NCI-H1048 (cell line): ENCODE data around the gene EML4.
A peak's percentile ranks its signal among the peaks of the same experiment; 100 is the strongest.

Experiments
- DNase-seq: peaks from one replicate; lab custom pipeline; 2025; lab: John Stamatoyannopoulos, UW

Gene EML4

GRCh38 chr2:42225573-42225972, 56.4 kb downstream of the EML4 start:
- DNase-seq: no peak

- no peak for DNase-seq
Observed at GRCh38 chr2:42227491-42227890, 58.3 kb downstream of the EML4 start.

GRCh38 chr2:42228101-42228500, 58.9 kb downstream of the EML4 start:
- DNase-seq: no peak

DNA sequence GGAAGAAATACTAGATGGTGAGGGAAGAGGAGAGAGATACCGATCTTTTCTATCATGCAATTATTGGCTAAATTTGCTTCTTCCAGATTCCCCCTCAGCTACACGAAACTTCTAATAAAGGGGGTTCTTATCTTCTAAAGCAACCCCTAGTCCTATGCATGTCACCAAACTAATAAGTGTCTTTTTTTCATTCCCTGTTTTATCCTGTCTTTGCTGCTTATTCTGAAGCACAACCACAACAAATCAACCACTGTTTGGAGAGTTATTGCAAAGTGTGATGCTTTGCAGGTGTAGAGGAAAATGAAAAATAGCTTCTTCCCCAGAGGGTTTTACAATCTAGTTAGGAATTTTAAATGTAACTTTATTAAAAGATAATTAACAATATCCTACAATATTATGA, 60.8 kb downstream of the EML4 start:
- no peak for DNase-seq

DNA sequence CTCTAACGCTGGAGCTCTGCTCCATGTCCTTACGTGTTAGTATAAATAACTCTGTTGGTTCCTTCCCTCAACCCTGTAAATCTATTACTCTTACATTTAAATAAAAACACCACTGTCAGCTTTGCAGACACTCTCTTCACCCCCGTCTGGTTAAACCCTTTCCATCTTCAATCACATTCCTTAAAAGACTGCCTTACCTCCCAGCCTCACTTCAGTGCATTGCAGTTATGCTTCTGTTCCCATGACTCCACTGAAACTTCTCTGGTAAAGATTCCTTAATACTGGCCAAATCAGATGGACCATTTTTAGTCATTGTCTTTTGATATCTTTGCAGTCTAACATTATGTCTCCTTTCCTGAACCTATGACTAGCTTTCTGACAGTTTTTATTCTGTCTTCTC, 61.7 kb downstream of the EML4 start:
- no peak for DNase-seq

- no peak for DNase-seq
Observed at GRCh38 chr2:42232024-42232423, 62.9 kb downstream of the EML4 start.

GRCh38 chr2:42233976-42234441, 64.9 kb downstream of the EML4 start:
- peak; percentile 25 for DNase-seq

DNA sequence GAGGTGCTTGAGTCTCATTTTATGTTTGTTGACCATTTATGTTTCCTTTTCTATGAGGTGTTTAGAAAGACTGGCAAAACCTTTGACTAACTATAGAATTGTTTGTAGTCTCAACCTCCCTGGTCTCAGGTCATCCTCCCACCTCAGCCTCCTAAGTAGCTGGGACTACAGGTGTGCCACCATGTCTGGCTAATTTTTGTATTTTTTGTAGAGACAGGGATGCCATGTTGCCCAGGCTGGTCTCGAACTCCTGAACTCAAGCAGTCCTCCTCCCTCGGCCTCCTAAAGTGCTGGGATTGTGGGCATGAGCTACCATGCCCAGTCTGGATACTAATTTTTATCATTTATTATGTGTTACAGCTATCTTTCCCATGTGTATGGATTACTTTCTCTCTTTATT, 67.8 kb downstream of the EML4 start:
- no peak for DNase-seq

- no peak for DNase-seq
Observed at GRCh38 chr2:42238644-42239288, 69.6 kb downstream of the EML4 start.

GRCh38 chr2:42239289-42239661, 70.1 kb downstream of the EML4 start:
- DNase-seq: no peak

DNA sequence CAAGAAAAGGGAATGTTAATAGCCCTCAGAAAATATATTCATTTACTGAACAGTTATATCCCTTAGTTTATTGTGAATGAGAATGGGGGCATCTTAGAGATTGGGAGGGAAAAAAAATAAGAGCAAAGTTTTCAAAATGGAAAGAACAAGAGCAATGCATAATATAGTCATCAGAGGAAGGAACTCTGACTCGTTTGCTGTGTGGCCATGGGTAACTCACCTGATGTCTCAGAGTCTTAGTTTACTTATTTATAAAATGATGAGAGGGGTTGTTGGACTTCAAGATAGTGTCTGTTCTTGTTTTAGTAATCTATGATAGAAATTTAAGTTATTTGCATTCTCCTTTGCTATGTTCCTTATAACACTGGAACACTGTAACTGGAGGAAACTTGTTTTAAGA, 70.7 kb downstream of the EML4 start:
- no peak for DNase-seq

GRCh38 chr2:42241517-42241916, 72.4 kb downstream of the EML4 start:
- no peak for DNase-seq

- DNase-seq: no peak
Observed at GRCh38 chr2:42243297-42243696, 74.1 kb downstream of the EML4 start.

DNA sequence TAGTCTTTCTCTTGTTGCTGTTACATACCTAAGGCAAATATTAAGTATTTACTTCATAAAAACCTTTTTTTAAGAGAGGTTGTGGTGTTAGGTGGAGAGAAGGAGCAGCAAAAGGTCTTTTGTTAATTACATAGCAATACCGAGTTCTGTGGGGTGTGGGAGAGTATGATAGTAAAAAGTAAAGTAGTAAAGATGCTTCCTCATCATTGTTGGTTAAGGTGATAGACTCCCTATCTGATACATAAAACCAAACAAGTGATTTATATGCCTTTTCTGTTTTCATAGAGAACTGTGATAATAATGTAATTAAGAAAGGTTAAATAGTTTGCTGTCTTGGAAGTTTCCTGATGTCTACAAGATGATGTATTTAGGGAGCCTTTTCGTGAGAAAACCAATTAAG, 75.4 kb downstream of the EML4 start:
- DNase-seq: no peak

- no peak for DNase-seq
Observed at GRCh38 chr2:42245396-42245795, 76.2 kb downstream of the EML4 start.

DNA sequence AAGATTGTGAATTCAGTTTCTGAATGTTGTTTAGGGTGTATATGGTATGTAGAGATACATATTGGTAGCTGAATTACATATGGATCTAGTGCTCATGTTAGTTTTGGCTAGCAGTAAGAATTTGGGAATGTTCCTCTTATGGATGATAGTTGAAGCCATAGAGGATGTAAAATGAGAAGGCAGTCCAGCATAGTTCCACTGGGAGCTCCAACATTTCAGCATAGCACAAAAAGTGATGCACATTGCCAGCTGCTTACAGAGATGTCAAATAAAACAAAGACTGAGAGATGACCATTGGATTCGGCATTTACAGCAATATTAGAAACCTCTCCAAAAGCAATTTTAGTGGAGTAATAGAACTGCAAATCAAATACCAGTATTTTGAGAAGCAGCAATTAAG, 77.4 kb downstream of the EML4 start:
- DNase-seq: no peak

GRCh38 chr2:42248846-42249245, 79.7 kb downstream of the EML4 start:
- DNase-seq: no peak

DNA sequence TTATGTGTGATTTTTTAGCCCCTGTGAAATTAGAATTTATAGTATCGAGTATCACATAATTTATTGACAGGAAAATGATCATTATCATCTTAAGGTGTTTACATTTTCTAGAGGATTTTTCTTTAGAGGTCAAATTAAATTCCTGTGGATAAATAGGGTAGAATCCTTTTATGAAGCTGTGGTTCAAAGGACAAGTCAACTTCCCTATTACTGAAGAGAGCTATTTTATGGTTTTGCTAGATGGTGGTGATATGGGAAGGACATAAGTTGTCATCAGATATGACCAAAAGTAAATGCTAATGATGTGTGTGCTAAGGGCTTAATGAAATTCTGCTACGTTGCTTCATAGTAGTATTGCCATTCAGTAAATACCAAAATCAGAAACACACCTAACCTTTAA, 80.1 kb downstream of the EML4 start:
- no peak for DNase-seq

GRCh38 chr2:42249887-42250286, 80.7 kb downstream of the EML4 start:
- no peak for DNase-seq

- no peak for DNase-seq
Observed at GRCh38 chr2:42250925-42251324, 81.8 kb downstream of the EML4 start.

GRCh38 chr2:42252464-42252863, 83.3 kb downstream of the EML4 start:
- no peak for DNase-seq

DNA sequence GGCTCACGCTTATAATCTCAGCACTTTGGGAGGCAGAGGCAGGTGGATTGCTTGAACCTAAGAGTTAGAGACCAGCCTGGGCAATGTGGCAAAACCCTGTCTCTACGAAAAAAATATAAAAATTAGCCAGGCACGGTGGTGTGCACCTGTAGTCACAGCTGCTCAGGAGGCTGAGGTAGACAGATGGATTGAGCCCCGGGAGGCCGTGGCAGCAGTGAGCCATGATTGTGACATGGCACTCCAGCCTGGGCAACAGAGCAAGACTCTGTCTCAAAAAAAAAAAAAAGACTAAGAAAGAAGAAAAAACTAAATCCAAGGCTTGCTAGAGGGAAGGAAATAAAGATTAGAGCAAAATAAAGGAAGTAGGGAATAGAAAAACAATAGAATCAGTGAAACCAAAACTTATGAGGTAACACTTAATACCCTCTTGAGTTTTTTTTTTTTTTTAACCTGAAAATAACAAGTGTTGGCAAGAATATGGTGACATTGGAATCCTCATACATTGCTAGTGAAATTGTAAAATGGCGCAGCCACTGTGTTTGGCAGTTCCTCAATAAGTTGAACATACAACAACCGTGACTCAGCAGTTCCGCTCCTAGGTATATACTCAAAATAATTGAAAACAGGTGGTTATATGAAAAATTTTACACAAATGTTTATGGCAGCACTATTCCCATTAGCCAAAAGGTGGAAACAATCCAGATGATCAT, 85.2 kb downstream of the EML4 start:
- DNase-seq: no peak

GRCh38 chr2:42256505-42256904, 87.4 kb downstream of the EML4 start:
- no peak for DNase-seq
